Frontal cortex (tissue), 4 donors: ENCODE results near the gene OGFRL1. TPM values are rescaled to one million over a fixed set of nuclear protein-coding genes. Genes with fewer than 3 reads are reported as not detected.
A peak's percentile ranks its signal among the peaks of the same experiment; 100 is the strongest.
"Not testable (repeated sequence)": the region's sequence is repeated elsewhere in the genome, so short reads cannot be mapped to it uniquely, and the experiment has no call there.

Experiments
- DNase-seq, 2 donors: peaks; one replicate each; pipeline ENCODE4 v3.0.0; 2012; ENCODE audit warnings: low spot score in 2 of 2
- FAIRE-seq: peaks from 2 replicates; lab custom pipeline; 2012; peaks lifted over from hg19 to GRCh38; lab: Jason Lieb, UNC
- total RNA-seq: library from RNA; depleted of rRNA; stranded (reverse); fragments of >200 nt; gene quantifications from one replicate; pipeline ENCODE4 v1.2.3, GENCODE V29; 2014
- donor health status: control.
- donor health status: control.
- donor health status: control.

Gene OGFRL1
- 23.2 TPM for total RNA-seq

DNA sequence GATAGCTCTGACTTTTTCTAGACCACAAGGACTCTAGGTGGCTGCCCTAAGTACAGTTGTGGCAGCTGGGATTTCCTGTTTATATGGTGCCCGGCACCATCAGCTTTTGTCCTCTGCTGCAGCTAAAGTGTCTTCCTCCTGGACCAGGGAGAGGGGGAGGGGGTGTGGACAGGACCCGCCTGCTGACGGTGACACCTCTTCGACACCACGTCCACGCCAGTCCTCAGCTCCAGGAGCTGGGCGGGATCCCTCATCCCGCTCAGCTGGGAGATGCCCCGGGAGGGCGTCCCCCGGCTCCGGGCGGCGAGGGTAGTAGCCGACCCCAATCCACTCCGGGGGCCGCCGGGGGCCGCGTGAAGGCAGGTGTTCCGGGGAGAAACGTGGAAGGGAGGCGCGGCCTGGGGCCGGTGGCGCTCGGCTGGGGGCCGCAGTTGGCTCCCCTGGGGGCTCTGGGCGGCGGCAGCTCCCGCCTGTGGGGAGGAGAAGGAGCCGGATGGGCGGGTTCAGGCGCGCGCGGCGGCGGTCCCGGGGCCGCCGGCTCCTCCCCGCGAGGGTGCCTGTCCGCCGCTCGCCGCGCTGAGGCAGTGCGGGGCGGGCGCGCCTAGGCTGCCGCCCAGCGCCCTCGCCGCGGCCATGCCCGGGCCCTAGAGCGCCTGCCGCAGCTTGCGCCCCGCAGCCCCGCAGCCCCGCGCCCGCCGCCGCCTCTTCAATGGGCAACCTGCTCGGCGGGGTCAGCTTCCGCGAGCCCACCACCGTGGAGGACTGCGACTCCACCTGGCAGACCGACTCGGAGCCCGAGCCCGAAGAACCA, at the start of gene OGFRL1:
Gene OGFRL1 (plus strand): TSS at position 584 of the 811 bp plus-strand sequence. CDS start 126 bp downstream, at position 710.
- FAIRE-seq (no peak), DNase-seq (peak; percentile 85 to 88)

DNA sequence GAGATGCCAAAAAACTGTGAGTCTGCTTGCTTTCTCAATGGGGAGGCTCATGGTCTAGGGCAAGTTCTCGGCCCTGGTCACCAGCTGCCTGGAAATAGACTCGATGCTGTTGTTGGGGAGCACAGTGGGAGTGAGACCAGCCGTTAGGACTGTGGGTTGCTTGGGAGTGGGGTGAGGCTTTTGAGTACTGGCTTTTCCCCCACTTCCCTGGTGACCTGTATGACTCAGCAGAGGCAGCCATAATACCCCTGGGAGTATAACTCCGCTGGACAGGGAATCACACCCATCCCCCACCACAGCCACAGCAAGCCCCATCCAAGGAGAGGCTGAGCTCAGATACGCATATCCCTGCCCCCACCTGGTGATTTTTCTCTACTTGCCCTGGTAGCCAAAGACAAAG, 48.9 kb upstream of the OGFRL1 start:
- FAIRE-seq (no peak), DNase-seq (no peak)

DNA sequence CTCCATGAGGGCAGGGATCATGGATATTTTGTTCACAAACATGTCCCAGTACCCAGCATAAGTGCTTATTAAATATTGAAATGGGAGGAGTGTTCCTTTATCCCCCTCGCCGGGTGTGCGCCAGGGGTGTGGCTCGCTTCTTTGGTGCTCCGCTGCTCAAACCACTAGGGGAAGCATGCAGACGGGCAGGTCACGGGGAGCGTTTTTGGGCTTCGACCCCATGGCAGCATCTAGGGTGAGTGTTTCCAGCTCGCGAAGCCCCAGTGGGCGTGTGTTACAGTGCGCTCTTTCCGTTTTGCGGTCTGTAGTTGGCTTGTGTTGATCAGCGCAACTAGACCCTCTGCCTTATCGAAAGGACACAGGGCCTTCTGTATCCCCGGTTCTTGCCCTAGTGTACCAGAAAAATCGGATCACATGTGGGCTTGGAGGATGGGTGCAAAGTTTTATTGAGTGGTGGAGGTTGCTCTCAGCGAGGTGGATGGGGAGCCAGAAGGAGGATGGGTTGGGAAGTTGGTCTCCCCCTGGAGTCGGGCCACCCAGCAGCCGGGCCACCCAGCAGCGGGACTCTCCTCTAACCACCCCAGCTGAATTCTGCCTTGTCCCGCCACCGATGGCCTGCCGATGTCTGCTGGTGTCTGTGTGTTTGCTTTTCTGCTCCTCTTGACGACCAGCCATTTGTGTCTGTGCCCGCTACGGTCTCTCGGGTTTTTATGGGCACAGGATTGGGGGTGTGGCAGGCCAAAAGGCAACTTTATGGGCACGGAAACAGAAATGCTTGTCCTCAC, 43.2 kb upstream of the OGFRL1 start:
- FAIRE-seq = no peak

DNA sequence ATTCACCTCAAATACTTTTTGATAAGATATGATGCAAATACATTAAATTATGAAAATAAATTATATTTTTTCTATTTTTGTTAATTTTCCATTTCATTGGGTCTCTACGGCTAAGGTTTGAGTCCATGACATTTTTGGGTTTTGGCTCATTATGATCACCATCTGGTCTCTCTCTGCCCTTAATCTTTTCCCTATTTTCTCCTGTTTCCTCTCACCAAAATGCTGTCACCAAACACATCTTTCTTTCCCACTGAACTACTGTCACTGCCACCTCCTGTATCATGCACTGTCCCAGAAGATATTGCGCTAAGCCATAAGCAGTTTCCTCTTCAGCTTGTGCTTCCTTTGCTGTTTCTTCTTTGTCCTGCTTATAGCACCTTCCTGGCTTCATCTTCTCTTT, 42.0 kb upstream of the OGFRL1 start:
- DNase-seq (no peak), FAIRE-seq (no peak)

More for the DNA sequence above, 43.2 kb upstream of the OGFRL1 start:
- DNase-seq = no peak

DNA sequence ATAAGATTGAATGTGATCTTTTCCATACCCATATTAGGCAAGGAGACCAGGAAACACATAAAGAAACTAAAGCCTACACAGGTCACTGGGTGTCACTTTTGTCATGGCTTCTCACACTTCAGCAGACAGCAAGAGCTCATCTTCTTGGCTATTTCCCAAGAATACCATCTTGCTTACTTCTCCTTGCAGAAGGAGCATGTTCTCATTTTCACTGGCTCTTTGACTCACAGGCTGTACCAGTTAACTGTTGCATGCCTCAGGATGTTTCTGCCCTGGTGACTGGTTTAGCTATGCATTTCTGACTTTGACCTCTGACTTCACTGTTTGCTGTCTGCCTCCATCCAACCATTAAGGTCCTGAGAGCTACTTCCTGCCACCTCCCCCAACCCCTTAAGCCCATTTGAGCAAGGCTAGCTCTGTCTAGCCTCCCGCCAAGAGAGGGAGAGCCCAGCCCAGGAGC, 40.3 kb upstream of the OGFRL1 start:
- FAIRE-seq (no peak), DNase-seq (no peak)

DNA sequence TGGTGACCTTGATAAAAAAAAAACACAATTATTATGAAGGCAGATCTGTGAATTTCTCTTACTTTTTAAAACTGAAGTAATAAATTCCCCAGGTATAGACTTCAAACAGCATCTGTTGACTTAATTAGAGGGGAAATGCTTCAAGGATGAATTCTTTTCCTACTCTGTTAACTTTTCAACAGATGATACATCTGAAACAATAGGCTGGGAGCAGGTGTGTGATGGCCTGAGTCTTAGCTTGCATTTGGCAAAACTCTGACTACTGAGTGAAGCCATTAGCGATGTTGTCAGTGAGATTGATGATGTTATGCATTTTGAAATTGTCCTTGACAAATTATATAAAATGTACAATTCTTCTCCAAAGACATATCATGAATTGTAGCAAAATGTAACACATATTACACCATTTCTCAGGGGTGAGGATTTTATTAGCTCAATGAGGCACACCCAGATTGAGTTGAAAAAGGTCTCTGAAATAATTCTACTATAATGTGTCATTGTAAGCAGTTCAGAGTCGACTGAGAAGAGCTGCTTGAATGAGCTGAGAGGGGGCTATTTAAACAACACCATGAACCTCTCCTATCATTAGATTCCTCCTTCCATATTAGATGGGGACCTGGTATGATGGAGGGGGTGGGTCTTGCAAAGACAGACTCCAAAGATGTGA, 39.6 kb upstream of the OGFRL1 start:
- no peak for DNase-seq

DNA sequence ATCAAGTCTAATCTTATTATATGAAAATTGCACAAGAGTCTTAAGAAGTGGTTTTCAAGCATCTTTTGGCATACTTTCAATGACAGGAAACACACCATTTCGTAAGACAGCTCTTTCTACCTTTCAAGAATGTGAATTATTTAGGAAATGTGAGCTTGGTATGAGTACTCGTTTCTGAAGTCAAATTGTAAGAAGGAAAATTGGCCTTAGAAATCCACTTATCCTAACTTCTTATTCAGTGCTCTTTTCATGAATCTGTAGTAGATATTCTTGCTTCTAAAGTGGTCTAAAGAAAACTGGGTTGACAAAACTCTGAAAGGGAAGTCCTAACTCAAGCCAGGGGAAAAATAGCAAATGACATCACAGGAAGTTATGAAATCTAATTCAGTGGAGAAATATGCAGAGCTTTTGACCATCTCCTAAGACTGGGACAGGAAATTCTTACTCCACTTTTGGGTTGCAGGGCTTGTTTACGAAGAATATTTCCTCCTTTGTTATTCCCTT, 38.5 kb upstream of the OGFRL1 start:
- FAIRE-seq = no peak
- DNase-seq = no peak

More for the DNA sequence above, 39.6 kb upstream of the OGFRL1 start:
- no peak for FAIRE-seq

DNA sequence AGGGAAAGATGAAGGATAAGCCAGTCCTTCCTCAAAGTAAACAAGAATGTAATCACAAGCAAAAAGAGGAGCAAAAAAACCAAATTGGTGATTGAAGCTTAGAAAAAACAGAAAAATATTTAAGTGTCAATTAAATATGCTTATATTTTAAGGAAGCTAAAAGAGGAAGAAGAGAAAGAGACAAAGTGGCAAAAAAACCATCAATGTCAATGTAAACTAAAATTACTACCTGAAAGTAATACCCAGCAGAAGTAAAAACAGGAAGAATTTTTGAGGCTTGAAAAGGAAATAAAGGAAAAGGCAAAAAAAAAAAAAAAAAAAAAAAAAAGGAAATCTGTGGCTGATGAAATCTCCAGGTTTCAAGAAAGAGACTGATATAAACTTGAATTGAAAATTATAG, 36.2 kb upstream of the OGFRL1 start:
- DNase-seq = no peak
- peak; percentile 53 for FAIRE-seq

DNA sequence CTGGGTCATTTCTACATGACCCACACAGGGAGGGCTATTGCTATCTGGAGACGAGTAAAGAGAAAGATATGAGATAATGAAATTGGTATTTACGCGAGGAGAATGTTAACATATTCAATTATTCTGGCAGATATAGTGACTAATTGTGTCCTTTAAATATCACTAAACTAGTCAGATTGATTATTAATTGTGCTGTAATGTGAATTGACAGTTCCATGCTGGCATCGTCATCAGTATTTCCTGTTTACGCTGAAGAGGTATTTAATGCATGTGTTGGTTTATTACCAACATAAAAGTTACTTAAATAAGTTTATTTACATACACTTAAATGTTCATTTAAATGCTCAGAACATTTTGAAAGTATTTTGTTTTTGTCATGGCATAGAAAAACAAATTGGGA, 35.7 kb upstream of the OGFRL1 start:
- FAIRE-seq (no peak), DNase-seq (no peak)

DNA sequence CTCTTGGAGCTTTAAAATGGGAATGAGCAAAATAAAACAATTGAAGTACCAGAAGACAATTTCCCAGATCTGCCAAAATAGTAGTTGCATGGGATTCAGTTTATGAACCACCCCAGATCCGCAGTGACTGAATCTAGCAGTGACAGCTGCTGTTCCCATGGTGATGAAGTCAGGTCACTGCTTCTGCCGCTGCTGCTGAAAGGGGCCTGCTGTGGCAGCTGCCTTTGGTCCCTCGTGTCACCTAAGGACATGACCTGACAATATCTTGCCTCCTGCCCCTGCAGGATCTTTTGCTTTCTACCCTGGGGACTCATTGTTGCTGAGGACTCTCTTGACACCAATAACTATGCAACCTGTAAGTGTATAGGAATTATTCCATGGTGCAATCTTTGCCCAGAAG, 34.3 kb upstream of the OGFRL1 start:
- peak in 1 of 2 donors; percentile 24 for DNase-seq
- FAIRE-seq = no peak

DNA sequence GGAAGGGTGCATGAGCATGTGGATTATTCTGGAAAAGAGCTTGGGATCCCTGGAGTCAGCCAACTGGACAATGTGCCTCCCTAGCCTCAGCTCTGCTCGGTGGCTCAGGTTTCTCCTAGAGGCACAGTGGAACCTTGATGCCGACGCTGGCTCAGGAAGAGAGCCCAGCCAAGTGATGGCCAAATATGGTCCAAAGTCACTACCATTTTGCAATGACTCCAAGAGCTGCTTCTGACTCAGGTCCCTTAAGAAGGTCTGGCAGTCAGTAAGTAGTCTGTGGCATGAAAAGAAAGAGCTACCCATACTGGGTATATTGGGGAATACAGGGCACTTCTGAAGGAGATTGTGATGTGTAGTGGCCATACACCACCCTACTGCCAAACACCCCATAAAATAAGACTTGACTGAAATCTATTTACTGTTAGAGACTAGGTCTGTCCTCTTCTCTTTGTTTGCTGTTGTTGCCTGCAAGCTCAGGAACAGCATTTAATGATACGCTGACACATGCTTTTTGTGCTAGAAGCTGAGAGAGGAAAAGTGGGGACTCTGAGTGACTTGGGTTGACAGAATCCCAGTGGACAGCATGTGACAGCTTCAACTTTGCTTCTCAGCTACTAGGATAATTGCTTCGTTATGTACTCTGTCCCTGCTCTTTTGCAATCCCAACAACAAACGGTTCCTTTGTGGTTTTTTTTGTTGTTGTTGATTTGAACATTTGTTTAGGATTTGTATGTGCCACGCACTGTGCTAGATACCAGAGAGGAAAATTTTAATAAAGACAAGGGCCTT, 30.3 kb upstream of the OGFRL1 start:
- FAIRE-seq (no peak), DNase-seq (no peak)

DNA sequence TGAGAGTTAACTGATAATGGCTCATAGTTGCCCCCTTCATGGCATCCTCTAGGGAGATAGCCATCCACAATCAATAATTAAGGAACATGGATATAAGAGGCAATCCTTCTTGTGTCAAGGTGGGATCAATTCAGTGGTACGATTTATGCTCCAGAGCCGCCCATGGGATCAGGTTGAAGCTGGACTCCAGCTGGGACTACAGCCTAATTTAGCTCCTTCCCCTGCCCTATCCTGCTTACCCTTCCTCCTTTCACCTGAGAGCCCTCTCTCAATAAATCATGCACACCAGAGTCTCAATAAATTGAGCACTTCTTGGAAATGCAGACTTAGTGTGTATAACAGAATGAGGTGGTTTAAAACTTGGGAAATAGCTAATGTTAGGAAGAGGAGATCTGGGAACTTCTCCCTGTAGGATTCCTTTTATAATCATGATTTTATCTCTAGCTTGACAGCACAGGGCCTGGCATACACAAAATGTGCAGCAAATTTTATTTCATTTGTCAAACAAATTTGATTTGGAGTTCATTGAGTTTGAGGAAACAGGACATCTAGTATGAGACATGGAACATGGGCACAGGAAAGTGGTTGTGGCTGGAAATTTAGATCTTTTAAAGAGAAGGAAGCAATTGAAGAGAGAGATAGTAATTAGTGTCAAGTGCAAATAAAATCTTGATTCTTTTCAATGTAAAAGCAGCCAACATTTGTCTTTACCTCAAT, 28.6 kb upstream of the OGFRL1 start:
- DNase-seq (no peak), FAIRE-seq (no peak)

DNA sequence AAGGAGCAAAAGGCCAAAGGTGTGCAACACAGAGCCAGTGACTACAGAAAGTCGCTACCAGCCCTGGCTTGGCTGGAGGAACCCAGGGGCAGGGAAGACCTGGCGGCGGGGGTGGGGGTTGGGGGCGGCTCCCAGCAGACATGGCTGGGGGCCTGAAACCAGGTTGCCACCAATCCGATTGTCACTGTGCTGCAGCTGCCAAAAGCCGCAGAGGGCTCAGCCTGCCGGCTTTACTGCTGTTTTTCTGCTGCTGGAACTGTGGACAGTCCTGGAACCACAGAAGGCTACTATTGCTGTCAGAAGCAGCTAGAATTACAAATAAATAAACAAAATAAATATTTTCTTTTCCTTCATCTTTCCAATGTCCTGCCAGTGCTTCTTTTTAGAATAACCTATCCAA, 25.7 kb upstream of the OGFRL1 start:
- FAIRE-seq = no peak
- DNase-seq = no peak

DNA sequence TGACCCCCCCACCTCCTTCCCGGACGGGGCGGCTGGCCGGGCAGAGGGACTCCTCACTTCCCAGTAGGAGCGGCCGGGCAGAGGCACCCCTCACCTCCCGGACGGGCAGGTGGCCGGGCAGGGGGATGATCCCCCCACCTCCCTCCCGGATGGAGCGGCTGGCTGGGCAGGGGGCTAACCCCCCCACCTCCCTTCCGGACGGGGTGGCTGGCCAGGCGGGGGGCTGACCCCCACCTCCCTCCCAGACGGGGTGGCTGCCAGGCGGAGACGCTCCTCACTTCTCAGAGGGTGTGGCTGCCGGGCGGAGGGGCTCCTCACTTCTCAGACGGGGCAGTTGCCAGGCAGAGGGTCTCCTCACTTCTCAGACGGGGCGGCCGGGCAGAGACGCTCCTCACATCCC, 22.2 kb upstream of the OGFRL1 start:
- DNase-seq, FAIRE-seq: not testable (repeated sequence)

DNA sequence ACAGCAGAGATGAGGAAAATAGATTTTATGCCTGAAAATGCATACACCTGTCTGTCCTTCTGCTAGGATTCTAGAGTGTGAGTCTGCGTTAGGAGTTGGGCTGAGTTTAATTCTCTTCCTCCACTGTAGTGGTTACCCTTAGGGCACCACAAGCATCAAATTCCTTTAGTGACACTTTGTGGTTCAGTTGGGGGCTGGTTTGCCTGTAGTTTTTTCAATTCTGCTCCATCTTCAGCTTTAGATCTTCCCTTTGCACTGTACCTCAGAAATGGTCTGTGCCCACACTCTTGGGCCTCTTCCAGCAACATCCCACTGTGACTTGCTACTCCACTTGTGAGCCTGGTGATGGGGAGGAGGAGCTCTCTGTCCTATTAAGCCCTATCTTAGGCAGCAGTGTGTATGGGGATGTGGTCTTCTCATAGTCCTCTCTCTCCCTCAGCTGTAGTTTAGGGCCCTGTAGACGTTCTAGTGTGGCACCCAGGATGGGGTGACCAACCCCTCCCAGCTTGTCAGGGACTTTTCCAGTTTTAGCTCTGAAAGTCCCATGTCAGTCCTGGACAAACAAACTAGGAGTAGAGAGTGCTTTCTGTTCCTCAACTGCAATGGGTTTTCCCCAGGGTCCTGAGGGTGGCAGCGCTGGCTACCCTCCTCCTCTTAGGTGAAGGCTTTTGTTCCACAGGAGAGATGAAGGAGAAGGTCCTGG, 19.7 kb upstream of the OGFRL1 start:
- FAIRE-seq = no peak

DNA sequence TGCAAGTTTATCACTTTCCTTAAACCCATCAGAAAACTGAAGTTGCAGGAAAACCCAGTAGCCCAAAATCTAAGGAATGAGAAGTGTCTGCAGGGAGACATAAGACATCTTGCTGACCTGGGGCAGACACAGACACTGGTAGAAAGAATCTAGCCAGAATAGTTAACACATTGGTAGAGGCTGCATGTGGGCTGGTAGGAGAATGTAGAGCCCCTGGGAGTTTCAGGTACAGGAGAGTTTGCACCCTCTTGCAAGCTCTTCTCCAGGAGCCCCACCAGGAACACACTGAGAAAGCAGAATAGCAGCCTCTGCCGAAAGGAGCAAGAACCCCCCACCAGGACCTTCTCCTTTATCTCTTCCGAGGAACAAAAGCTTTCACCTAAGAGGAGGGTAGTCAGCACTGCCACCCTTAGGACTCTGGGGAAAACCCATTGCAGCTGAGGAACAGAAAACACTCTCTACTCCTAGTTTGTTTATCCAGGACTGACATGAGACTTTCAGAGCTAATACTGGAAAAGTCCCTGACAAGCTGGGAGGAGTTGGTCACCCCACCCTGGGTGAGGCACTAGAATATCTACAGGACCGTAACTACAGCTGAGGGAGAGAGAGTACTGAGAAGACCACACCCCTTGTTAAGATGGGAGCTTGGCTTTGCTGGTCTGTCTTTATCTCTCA, 10.5 kb upstream of the OGFRL1 start:
- DNase-seq (no peak), FAIRE-seq (no peak)

More for the DNA sequence above, 19.7 kb upstream of the OGFRL1 start:
- DNase-seq = no peak

DNA sequence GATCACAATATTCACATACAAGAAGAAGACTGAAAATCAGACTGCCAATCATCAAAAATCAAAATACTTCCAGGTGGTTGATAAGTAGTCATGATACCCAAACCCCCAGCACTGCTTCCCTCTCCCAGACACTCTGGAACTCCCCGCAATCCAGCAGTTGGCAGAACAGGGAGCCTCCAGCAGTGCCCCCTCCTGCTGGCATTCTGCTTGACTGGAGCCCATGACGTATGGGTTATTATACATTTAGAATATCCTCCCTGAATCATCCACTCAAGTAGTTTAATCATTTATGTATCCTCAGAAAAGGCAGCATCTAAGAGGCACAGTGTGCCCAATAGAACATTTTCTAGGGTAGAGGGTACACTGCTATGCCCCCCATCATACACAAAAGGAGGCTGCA, 9.3 kb upstream of the OGFRL1 start:
- no peak for FAIRE-seq
- DNase-seq = no peak

DNA sequence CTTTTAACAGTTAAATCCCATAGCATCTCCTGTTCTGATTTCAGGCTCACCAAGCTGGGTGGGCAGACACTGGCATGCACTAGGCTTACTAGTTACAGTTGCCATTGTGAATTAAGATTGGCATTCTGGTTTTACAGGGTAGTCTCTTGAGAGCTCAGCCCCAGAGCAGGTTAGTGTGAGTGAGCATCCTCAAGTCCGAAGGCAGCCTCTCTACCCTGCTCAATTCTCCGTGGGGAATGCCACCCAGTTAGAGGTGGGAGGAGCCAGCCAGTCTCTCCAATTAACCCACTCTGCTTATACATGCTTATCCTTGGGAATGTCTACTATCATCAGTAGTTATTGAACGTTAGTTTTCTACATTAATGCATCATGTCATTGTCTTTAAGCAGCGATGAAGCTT, 8.9 kb upstream of the OGFRL1 start:
- FAIRE-seq (no peak), DNase-seq (no peak)
